HCT116 (cell line): ENCODE measurements around the gene TRMT10B. TPM values are rescaled to one million over a fixed set of nuclear protein-coding genes. Genes with fewer than 3 reads are reported as not detected.

Experiments
- ATAC-seq: fragments of 200-7000 bp; cut with Tn5 transposase; 2 replicates; pipeline ENCODE4 v1.9.1; 2020; ENCODE audit warnings: mild to moderate bottlenecking, moderate library complexity
- BruUV-seq: library from RNA; stranded (reverse); fragments of 400-500 nt; replicated peaks from 2 replicates; lab custom pipeline; 2021; lab: Mats Ljungman, UMichigan
- CTCF ChIA-PET: fragments of 300-600 bp; sonication (Branson Sonifier 250); formaldehyde crosslinking; loops from one replicate; lab custom pipeline; 2021; ENCODE audit warnings: antibody characterized with exemption; lab: Charles Lee
- POLR2A ChIA-PET: fragments of 300-600, 350-600 bp; sonication (Branson Sonifier 250); formaldehyde crosslinking; loops from one replicate; lab custom pipeline; 2021; ENCODE audit warnings: antibody characterized with exemption; lab: Charles Lee
- RAD21 ChIA-PET, 2 experiments: fragments of 300-600 bp; sonication (Branson Sonifier 250); formaldehyde crosslinking; loops; one replicate each; lab custom pipeline; 2023; ENCODE audit warnings: low total read pairs in 2 of 2; ENCODE audit not compliant: uncharacterized antibody in 2 of 2, unreplicated experiment in 2 of 2, low non-redundant PET in 1 of 2; lab: Charles Lee
- DNase-seq: peaks from one replicate; pipeline ENCODE4 v3.0.0-alpha.2; 2010; ENCODE audit warnings: low read depth, low spot score
- H2AFZ ChIP-seq: fragments of 200-600 bp; shearing (Covaris generic), sonication (generic); 2 replicates; pipeline ENCODE4 v1.6.1; 2017; ENCODE audit warnings: low read depth, mixed run types, mixed read lengths, antibody characterized with exemption, low read length; ENCODE audit not compliant: poor library complexity, severe bottlenecking
- H3K27ac ChIP-seq: 2 replicates; pipeline ENCODE4 v1.5.1; 2012; ENCODE audit warnings: low read depth, low read length
- H3K27me3 ChIP-seq: fragments of 200-600 bp; sonication (generic); 2 replicates; pipeline ENCODE4 v1.6.1; 2016; ENCODE audit warnings: mixed run types, low read length, mixed read lengths; ENCODE audit not compliant: insufficient read depth
- H3K36me3 ChIP-seq, 2 experiments: fragments of 200-500 bp in 1 of 2; fragments of 200-600 bp in 1 of 2; sonication (Bioruptor generic) in 1 of 2; sonication (generic) in 1 of 2; 2 replicates each; pipeline versions ENCODE4 v1.5.1 to v1.6.1; 2014 to 2016; ENCODE audit warnings: low read length in 2 of 2, inconsistent platforms in 1 of 2, mixed read lengths in 1 of 2, mixed run types in 1 of 2; ENCODE audit not compliant: insufficient read depth in 2 of 2, control insufficient read depth in 1 of 2
- H3K4me1 ChIP-seq, 2 experiments: fragments of 200-600 bp in 1 of 2; sonication (generic) in 1 of 2; 2 replicates each; pipeline versions ENCODE4 v1.5.1 to v1.6.1; 2012 to 2017; ENCODE audit warnings: low read length in 2 of 2, inconsistent platforms in 1 of 2, mild to moderate bottlenecking in 1 of 2, mixed read lengths in 1 of 2, mixed run types in 1 of 2, moderate library complexity in 1 of 2; ENCODE audit not compliant: insufficient read depth in 2 of 2, control insufficient read depth in 1 of 2
- H3K4me2 ChIP-seq: fragments of 200-600 bp; sonication (generic); 2 replicates; pipeline ENCODE4 v1.6.1; 2017; ENCODE audit warnings: mixed run types, low read length, mixed read lengths
- H3K4me3 ChIP-seq, 2 experiments: fragments of 200-600 bp in 1 of 2; sonication (generic) in 1 of 2; replicated peaks in 1 of 2; 2 replicates each; pipeline ENCODE4 v1.5.1; 2011 to 2016; ENCODE audit warnings: low read length in 2 of 2, control low read depth in 1 of 2, low read depth in 1 of 2, mild to moderate bottlenecking in 1 of 2, mixed read lengths in 1 of 2, mixed run types in 1 of 2
- H3K79me2 ChIP-seq: fragments of 200-600 bp; sonication (generic); 2 replicates; pipeline ENCODE4 v1.6.1; 2017; ENCODE audit warnings: mild to moderate bottlenecking, mixed run types, low read length, moderate library complexity, mixed read lengths; ENCODE audit not compliant: insufficient read depth
- H3K9ac ChIP-seq: fragments of 200-600 bp; sonication (generic); 2 replicates; pipeline ENCODE4 v1.6.1; 2016; ENCODE audit warnings: low read length, mixed read lengths
- H3K9me2 ChIP-seq: fragments of 200-600 bp; sonication (generic), shearing (Covaris generic); 2 replicates; pipeline ENCODE4 v1.6.1; 2017; ENCODE audit warnings: mixed run types, mild to moderate bottlenecking, moderate library complexity; ENCODE audit not compliant: insufficient read depth
- H3K9me3 ChIP-seq, 2 experiments: fragments of 200-500 bp in 1 of 2; fragments of 200-600 bp in 1 of 2; sonication (Bioruptor generic) in 1 of 2; sonication (generic) in 1 of 2; 2 replicates each; pipeline ENCODE4 v1.6.1; 2014 to 2017; ENCODE audit warnings: low read length in 2 of 2, mixed read lengths in 2 of 2, inconsistent platforms in 1 of 2, low read depth in 1 of 2, mild to moderate bottlenecking in 1 of 2, mixed run types in 1 of 2, moderate library complexity in 1 of 2; ENCODE audit not compliant: control insufficient read depth in 1 of 2, insufficient read depth in 1 of 2
- H4K20me1 ChIP-seq: fragments of 200-600 bp; sonication (generic), shearing (Covaris generic); 2 replicates; pipeline ENCODE4 v1.6.1; 2017; ENCODE audit warnings: mixed run types, mild to moderate bottlenecking, moderate library complexity; ENCODE audit not compliant: insufficient read depth
- CTCF ChIP-seq, 3 experiments: fragments of 200-600 bp in 1 of 3; sonication (generic) in 1 of 3; IDR thresholded peaks in 2 of 3; conservative IDR thresholded peaks in 1 of 3; 2 replicates each; pipeline ENCODE4 v1.5.1; 2012 to 2017; ENCODE audit warnings: low read depth in 2 of 3, low read length in 2 of 3, antibody characterized with exemption in 1 of 3, borderline replicate concordance in 1 of 3, control low read depth in 1 of 3, mild to moderate bottlenecking in 1 of 3, mixed read lengths in 1 of 3, mixed run types in 1 of 3, moderate library complexity in 1 of 3; ENCODE audit not compliant: insufficient read depth in 1 of 3
- EGR1 ChIP-seq: IDR thresholded peaks from 2 replicates; pipeline ENCODE4 v1.6.1; 2012; ENCODE audit warnings: low read depth
- EZH2phosphoT487 ChIP-seq: fragments of 200-600 bp; IDR thresholded peaks from 2 replicates; pipeline ENCODE4 v1.6.1; 2018; ENCODE audit warnings: antibody characterized with exemption, borderline replicate concordance
- FOSL1 ChIP-seq: IDR thresholded peaks from 2 replicates; pipeline ENCODE4 v1.6.1; 2012; ENCODE audit warnings: low read depth
- POLR2A ChIP-seq: IDR thresholded peaks from 2 replicates; pipeline ENCODE4 v1.7.0; 2011; ENCODE audit warnings: borderline replicate concordance; ENCODE audit not compliant: insufficient read depth, insufficient read length; ENCODE audit errors: extremely low read depth
- RAD21 ChIP-seq: IDR thresholded peaks from 2 replicates; pipeline ENCODE4 v1.6.1; 2012; ENCODE audit warnings: low read depth, mild to moderate bottlenecking
- REST ChIP-seq: IDR thresholded peaks from 2 replicates; pipeline ENCODE4 v1.6.1; 2012; ENCODE audit warnings: low read depth
- SIN3A ChIP-seq: IDR thresholded peaks from 2 replicates; pipeline ENCODE4 v1.6.1; 2012; ENCODE audit warnings: low read depth
- SP1 ChIP-seq: IDR thresholded peaks from 2 replicates; pipeline ENCODE4 v1.6.1; 2012; ENCODE audit warnings: low read depth
- TCF7L2 ChIP-seq: IDR thresholded peaks from 2 replicates; pipeline ENCODE4 v1.7.0; 2011; ENCODE audit warnings: borderline replicate concordance, inconsistent platforms; ENCODE audit not compliant: insufficient read depth, insufficient read length; ENCODE audit errors: extremely low read depth
- YY1 ChIP-seq: IDR thresholded peaks from 2 replicates; pipeline ENCODE4 v1.6.1; 2011; ENCODE audit warnings: low read length, low read depth, moderate library complexity, mild to moderate bottlenecking; ENCODE audit not compliant: insufficient replicate concordance; ENCODE audit errors: extremely low read depth
- ZBTB33 ChIP-seq: IDR thresholded peaks from 2 replicates; pipeline ENCODE4 v1.6.1; 2011; ENCODE audit warnings: mild to moderate bottlenecking, low read length, moderate library complexity; ENCODE audit not compliant: insufficient replicate concordance; ENCODE audit errors: extremely low read depth
- ZFX ChIP-seq: fragments of 450-650 bp; IDR thresholded peaks from 2 replicates; pipeline ENCODE4 v1.6.1; 2017
- ZNF274 ChIP-seq: fragments of 200-500 bp; sonication (Bioruptor generic); IDR thresholded peaks from 2 replicates; pipeline ENCODE4 v1.6.1; 2014; ENCODE audit warnings: mild to moderate bottlenecking, low read depth, low read length, inconsistent platforms
- intact Hi-C: fragments of 100-400 bp; cut with micrococcal nuclease; formaldehyde crosslinking; loops from 2 replicates; pipeline ENCODE4 v1.10.0; 2022
- total RNA-seq: library from RNA; stranded (reverse); gene quantifications from one replicate; pipeline ENCODE4 v1.2.1, GENCODE V29; 2021; ENCODE audit not compliant: unreplicated experiment
- TF ChIP-seq, protein P1 (sequence below): IDR thresholded peaks from 2 replicates; pipeline ENCODE4 v1.6.1; 2012
- TF ChIP-seq, protein P2 (sequence below): IDR thresholded peaks from 2 replicates; pipeline ENCODE4 v1.6.1; 2012

Gene TRMT10B
- total RNA-seq, 1 experiment from 2014 or later, result 5.5 TPM

- TF ChIP-seq CTCF (IDR thresholded peaks at IDR 0.05 in 2 of 3, conservative IDR thresholded peaks at IDR 0.05 in 1 of 3; ENCODE audit: borderline replicate concordance in 1 of 3, insufficient read depth in 1 of 3, low read depth in 2 of 3, low read length in 2 of 3), result no peak
- TF ChIP-seq POLR2A, result no peak
- TF ChIP-seq SIN3A, result no peak
Observed at GRCh38 chr9:37778534-37778933, 24.9 kb downstream of the TRMT10B start (continued).

DNA sequence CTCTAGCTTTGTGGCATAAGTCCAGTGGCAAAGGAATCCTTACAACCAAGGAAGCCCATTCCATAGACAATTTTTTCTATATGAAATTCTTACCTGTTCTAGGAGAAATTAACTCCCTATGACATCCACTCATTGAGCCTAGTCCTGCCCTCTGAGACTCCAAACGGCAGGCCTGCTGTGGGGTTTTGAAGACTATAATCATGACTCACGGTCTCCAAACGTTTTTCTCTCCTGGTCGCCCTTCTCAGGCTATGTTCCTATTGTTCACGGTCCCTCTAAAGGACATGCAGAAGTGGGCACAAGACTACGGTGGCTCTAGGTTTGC is 30.6 kb downstream of the TRMT10B start:
- Histone ChIP-seq H3K4me1 (peaks cover 7 to 11% of the 10 kb centered on the region in 2 experiments; a peak in 3 of 4 replicates), H3K36me3 (peaks cover 29 to 41% of the 10 kb centered on the region in 2 experiments), H3K79me2 (peaks cover 57% of the 10 kb centered on the region), H3K9me2 (no peaks in the 10 kb centered on the region), H3K9ac (peak overlapping the region; percentile 85), H3K4me2 (peak overlapping the region; percentile 85), H4K20me1 (peaks cover 9% of the 10 kb centered on the region; the same call in 1 of the 2 replicates), H3K9me3 (no peaks in the 10 kb centered on the region), H3K27me3 (no peaks in the 10 kb centered on the region), H3K27ac (peak overlapping the region; percentile 71), H2AFZ (no peak overlapping the region), H3K4me3 (peak overlapping the region; percentile 88 to 99)
- ChIA-PET CTCF (interaction anchor here (1.5 kb wide), 1 partner anchor 480 kb away, joined by 3 read pairs; no protein-coding TSS in a partner anchor), RAD21 (no interaction called here), POLR2A (no interaction called here)
- ATAC-seq (no peak), DNase-seq (no peak)
- intact Hi-C loops, result loop anchor here (10.0 kb wide), 1 partner anchor 199 kb away; no protein-coding TSS in a partner anchor
- TF ChIP-seq FOSL1 (no peak), EGR1 (no peak), RAD21 (no peak), SP1 (no peak), EZH2phosphoT487 (no peak), REST (no peak), YY1 (no peak), ZFX (no peak), ZBTB33 (no peak), TCF7L2 (no peak), ZNF274 (no peak)
- TF ChIP-seq, protein P1, sequence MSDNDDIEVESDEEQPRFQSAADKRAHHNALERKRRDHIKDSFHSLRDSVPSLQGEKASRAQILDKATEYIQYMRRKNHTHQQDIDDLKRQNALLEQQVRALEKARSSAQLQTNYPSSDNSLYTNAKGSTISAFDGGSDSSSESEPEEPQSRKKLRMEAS, result no peak
- TF ChIP-seq, protein P2, sequence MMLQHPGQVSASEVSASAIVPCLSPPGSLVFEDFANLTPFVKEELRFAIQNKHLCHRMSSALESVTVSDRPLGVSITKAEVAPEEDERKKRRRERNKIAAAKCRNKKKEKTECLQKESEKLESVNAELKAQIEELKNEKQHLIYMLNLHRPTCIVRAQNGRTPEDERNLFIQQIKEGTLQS, result no peak
- TSS peak; percentile 35 for BruUV-seq
